Measurements from ENCODE around the gene SEMA7A. TPM values are rescaled to one million over a fixed set of nuclear protein-coding genes. Genes with fewer than 3 reads are reported as not detected.

Gene SEMA7A
- total and polyA plus RNA-seq, 11 donors = 0.53 to 7.5 (median 1.8) TPM

DNA sequence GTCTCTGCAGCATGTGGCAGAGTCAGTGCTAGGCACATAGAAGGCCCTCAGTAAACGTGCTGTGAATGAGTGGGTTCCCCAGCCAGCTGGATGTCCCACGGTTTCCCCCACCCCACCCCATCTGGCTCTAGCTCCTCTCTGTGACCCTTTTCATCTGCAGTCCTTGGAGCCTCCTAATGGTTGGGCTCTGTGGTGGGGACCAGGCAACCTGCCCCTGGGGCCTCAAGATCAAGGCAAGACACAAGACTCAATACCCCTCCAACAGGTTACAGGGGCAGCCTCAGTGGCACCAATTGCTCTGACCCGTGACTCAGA, 49.2 kb downstream of the SEMA7A start:
- H3K4me1 ChIP-seq = peaks cover 0 to 49% (median 28%) of the 10 kb centered on the region in 12 donors
- DNase-seq = peak in 2 of 5 donors; percentile 9 to 19
- TF ChIP-seq, protein P1, sequence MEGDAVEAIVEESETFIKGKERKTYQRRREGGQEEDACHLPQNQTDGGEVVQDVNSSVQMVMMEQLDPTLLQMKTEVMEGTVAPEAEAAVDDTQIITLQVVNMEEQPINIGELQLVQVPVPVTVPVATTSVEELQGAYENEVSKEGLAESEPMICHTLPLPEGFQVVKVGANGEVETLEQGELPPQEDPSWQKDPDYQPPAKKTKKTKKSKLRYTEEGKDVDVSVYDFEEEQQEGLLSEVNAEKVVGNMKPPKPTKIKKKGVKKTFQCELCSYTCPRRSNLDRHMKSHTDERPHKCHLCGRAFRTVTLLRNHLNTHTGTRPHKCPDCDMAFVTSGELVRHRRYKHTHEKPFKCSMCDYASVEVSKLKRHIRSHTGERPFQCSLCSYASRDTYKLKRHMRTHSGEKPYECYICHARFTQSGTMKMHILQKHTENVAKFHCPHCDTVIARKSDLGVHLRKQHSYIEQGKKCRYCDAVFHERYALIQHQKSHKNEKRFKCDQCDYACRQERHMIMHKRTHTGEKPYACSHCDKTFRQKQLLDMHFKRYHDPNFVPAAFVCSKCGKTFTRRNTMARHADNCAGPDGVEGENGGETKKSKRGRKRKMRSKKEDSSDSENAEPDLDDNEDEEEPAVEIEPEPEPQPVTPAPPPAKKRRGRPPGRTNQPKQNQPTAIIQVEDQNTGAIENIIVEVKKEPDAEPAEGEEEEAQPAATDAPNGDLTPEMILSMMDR (IDR thresholded peaks at IDR 0.05) = no peak
- no peak for TF ChIP-seq POLR2A (IDR thresholded peaks at IDR 0.05)
- intact Hi-C loops (cut with DNase I) = loop anchor here in 1 of 10 donors (5.0 kb wide), 1 partner anchor 383 kb away; no protein-coding TSS in a partner anchor
- H3K27ac ChIP-seq = peak overlapping the region in 3 of 12 donors; percentile 6 to 87 (median 32)
- no peak overlapping the region for H3K4me3 ChIP-seq
- H3K27me3 ChIP-seq = no peaks in the 10 kb centered on the region
- 48 to 57% (median 54%) methylated on average over 1 to 3 of the region's 3 CpGs for WGBS, 4 donors
- no peaks in the 10 kb centered on the region for H3K36me3 ChIP-seq
- no peaks in the 10 kb centered on the region for H3K9me3 ChIP-seq
- ATAC-seq = no peak

DNA sequence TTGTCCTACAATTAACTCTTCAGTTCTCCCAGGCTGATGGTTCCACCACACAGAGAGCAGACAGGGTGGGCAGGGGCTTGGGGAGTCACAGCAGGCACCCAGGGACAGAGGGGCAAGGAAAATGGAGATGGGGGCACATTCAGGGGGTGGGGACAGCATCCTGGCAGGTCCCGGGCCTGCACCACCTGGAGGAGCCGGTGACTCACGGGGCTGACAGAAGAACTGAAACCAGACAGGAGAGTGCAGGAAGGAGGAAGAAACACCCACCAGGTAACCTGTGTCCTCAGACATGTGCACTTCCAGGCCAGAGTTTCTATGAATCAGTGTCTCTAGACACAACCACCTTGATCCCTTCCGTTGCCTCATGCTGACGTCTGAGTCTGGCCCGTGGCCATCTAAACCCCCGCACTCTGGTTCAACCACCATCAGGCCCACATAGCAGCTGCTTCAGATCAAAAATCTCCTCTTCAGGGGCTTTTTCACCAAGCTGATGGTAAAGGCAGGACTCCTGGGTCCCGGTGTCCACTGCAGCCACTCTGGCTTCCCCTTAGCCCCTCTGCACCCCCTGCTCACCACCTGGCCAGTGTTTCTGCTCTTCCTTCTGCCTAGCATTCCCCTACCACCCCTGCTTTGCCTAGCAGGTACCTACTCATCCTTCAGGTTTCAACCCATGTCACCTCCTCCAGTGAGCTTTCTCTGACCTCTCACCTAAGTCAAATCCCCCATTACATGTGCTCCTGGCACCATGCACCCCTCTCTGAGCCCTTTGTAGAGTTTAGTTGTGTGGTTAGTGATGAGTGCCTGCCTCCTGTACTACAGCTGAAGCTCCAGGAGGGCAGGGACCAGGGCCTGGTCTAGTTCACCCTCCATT, 49.8 kb downstream of the SEMA7A start:
- no peaks in the 10 kb centered on the region for H3K27me3 ChIP-seq
- H3K4me3 ChIP-seq = no peak overlapping the region
- intact Hi-C loops (cut with DNase I) = loop anchor here in 4 of 10 donors (2.0 to 5.0 kb wide), 2 partner anchors 55 to 383 kb away; no protein-coding TSS in a partner anchor
- no peaks in the 10 kb centered on the region for H3K36me3 ChIP-seq
- TF ChIP-seq, protein P1 (IDR thresholded peaks at IDR 0.05) = no peak
- TF ChIP-seq POLR2A (IDR thresholded peaks at IDR 0.05) = no peak
- no peaks in the 10 kb centered on the region for H3K9me3 ChIP-seq
- ATAC-seq (no peak), DNase-seq (peak in 2 of 5 donors; percentile 21 to 37)
- WGBS, 4 donors = 71 to 76% (median 75%) methylated on average over 8 of the region's 8 CpGs
- peaks cover 0 to 49% (median 28%) of the 10 kb centered on the region in 12 donors for H3K4me1 ChIP-seq
- peak overlapping the region in 3 of 12 donors; percentile 6 to 87 (median 32) for H3K27ac ChIP-seq

DNA sequence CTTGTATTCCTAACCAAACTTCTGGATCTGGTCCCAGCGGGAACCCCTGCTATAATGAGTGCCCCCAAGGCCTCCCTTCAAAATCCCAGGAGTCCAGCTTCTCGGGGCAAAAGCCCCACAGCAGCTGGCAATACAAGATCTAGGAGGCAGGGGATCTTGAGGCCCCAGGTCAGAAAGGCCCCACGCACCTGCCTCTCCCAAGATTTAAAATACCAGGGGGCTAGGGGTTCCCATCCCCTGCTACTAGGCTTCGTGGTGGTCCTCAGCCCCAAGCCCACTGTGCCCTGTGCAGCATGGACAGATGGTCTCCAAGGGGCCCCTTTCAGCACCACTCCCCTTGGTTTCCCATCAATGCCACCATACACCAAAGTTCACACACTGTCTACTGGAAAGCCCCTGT, 50.5 kb downstream of the SEMA7A start:
- peak overlapping the region in 1 of 12 donors; percentile 1 for H3K27ac ChIP-seq
- no peak for ATAC-seq
- no peaks in the 10 kb centered on the region for H3K27me3 ChIP-seq
- no peaks in the 10 kb centered on the region for H3K36me3 ChIP-seq
- H3K4me3 ChIP-seq = no peak overlapping the region
- TF ChIP-seq POLR2A (IDR thresholded peaks at IDR 0.05) = no peak
- TF ChIP-seq, protein P1 (IDR thresholded peaks at IDR 0.05) = no peak
- intact Hi-C loops (cut with DNase I) = loop anchor here in 4 of 10 donors (2.0 to 5.0 kb wide), 2 partner anchors 56 to 384 kb away; no protein-coding TSS in a partner anchor
- peaks cover 0 to 49% (median 28%) of the 10 kb centered on the region in 12 donors for H3K4me1 ChIP-seq
- peak in 1 of 5 donors; percentile 36 for DNase-seq
- 82 to 97% (median 97%) methylated on average over 4 of the region's 4 CpGs for WGBS, 4 donors
- H3K9me3 ChIP-seq = no peaks in the 10 kb centered on the region
